GM10248 (cell line): ENCODE measurements around the gene OR2B3.

Experiments used
- CTCF ChIA-PET: fragments of 300-600 bp; sonication (Branson Sonifier 250); formaldehyde crosslinking; extraction: SDS; loops from one replicate; lab custom pipeline; 2021; ENCODE audit warnings: antibody characterized with exemption; lab: Yijun Ruan, JAX
- POLR2A ChIA-PET: fragments of 350-650 bp; sonication (Branson Sonifier 250); formaldehyde crosslinking; extraction: SDS; loops from one replicate; lab custom pipeline; 2020; ENCODE audit warnings: antibody characterized with exemption; lab: Yijun Ruan, JAX
- DNase-seq: peaks from one replicate; pipeline ENCODE4 v3.0.0; 2012; ENCODE audit errors: extremely low spot score
- TF ChIP-seq, protein P1 (sequence below): IDR thresholded peaks from 2 replicates; pipeline ENCODE4 v1.5.1; 2012; ENCODE audit warnings: mild to moderate bottlenecking, low read depth; ENCODE audit errors: extremely low read depth, missing control alignments, control extremely low read depth

OR2B3 gene

GRCh38 chr6:29099190-29099589 lies 12.1 kb upstream of the OR2B3 start, which contains the start of gene OR2J1:
TSS of gene OR2J1 (plus strand) at chr6:29099490. CDS start at chr6:29100943, 1,453 bp downstream.
- no peak for DNase-seq
- TF ChIP-seq, protein P1, sequence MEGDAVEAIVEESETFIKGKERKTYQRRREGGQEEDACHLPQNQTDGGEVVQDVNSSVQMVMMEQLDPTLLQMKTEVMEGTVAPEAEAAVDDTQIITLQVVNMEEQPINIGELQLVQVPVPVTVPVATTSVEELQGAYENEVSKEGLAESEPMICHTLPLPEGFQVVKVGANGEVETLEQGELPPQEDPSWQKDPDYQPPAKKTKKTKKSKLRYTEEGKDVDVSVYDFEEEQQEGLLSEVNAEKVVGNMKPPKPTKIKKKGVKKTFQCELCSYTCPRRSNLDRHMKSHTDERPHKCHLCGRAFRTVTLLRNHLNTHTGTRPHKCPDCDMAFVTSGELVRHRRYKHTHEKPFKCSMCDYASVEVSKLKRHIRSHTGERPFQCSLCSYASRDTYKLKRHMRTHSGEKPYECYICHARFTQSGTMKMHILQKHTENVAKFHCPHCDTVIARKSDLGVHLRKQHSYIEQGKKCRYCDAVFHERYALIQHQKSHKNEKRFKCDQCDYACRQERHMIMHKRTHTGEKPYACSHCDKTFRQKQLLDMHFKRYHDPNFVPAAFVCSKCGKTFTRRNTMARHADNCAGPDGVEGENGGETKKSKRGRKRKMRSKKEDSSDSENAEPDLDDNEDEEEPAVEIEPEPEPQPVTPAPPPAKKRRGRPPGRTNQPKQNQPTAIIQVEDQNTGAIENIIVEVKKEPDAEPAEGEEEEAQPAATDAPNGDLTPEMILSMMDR: no peak
- CTCF ChIA-PET: interaction anchor here (1.0 kb wide), 1 partner anchor 19 kb away, joined by 3 read pairs; no protein-coding TSS in a partner anchor
- POLR2A ChIA-PET: no interaction called here

GRCh38 chr6:29097803-29098202 lies 10.7 kb upstream of the OR2B3 start:
- ChIA-PET CTCF (interaction anchor here (1.0 kb wide), 1 partner anchor 13 kb away, joined by 3 read pairs; no protein-coding TSS in a partner anchor), POLR2A (no interaction called here)
- DNase-seq: no peak
- TF ChIP-seq, protein P1: no peak

DNA sequence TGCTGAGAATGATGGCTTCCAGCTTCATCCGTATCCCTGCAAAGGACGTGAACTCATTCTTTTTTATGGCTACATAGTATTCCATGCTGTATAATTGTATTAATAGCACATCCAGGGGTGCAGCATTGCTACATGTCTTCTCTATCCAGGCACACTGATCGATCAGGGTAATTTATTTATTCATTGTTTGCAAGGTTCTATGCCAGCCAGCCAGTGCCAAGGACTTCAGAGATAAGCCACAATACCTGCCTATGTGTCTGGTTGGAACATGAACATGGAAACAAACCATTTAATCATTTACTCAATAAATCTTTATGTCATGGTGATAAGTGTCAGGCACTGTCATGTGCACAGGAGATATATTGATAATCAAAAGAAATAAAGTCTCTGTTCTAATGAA lies 5.8 kb upstream of the OR2B3 start:
- POLR2A ChIA-PET: no interaction called here
- CTCF ChIA-PET: no interaction called here
- no peak for DNase-seq
- TF ChIP-seq, protein P1: no peak

DNA sequence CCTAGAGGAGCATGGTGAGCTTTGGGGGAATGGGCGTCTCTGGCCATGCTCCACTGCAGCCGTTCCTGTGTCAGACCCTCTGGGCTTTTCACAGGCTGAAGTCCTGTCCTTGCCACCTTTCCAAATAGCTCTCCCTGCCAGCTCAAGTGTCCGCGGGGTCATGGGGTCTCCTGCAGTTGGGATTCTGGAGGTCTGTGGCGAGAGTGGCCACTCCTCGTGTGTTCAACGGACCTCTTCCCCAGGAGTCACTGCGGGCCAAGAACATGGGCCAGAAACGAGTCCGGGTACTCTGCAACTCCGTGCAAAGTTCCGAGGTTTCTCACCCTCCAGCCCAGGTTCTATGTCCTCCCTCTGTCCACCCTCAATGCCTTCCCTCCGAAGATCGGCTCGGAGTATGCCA lies 4.7 kb downstream of the OR2B3 start:
- TF ChIP-seq, protein P1: no peak
- no peak for DNase-seq
- ChIA-PET CTCF (interaction anchor here (0.9 kb wide), 1 partner anchor 24 kb away, joined by 3 read pairs; no protein-coding TSS in a partner anchor), POLR2A (no interaction called here)

DNA sequence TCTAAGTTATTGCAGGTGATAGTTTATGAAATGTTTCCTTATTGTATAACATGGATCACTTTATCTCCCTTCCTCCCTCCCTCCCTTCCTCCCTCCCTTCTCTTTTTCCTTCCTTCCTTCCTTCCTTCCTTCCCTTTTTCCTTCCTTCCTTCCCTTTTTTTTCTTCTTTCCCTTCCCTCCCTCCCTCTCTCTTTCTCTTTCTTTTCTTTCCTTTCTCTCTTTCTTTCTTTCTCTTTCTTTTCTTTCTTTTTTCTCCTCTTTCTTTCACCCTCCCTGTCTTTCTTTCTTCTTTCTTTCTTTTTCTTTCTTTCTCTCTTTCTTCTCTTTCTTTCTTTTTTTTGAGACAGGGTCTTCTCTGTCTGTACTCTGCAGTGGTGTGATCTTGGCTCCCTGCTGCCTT lies 5.8 kb downstream of the OR2B3 start:
- no peak for DNase-seq
- POLR2A ChIA-PET: no interaction called here
- CTCF ChIA-PET: no interaction called here
- TF ChIP-seq, protein P1: no peak

GRCh38 chr6:29079203-29079602 lies 7.9 kb downstream of the OR2B3 start:
- DNase-seq: no peak
- TF ChIP-seq, protein P1: no peak
- ChIA-PET POLR2A (no interaction called here), CTCF (no interaction called here)
